Nephron (organoid): ENCODE measurements around the gene LRRC4C.

Source experiments
- H3K27ac Mint-ChIP-seq, 3 experiments: 2 replicates each; pipeline ENCODE4 v1.8.0; 2020; ENCODE audit warnings: mixed read lengths in 3 of 3, mild to moderate bottlenecking in 2 of 3, moderate library complexity in 1 of 3
- H3K27me3 Mint-ChIP-seq: 2 replicates; pipeline ENCODE4 v1.8.0; 2021; ENCODE audit warnings: low read depth, mild to moderate bottlenecking, moderate library complexity, mixed read lengths
- H3K36me3 Mint-ChIP-seq: 2 replicates; pipeline ENCODE4 v1.8.0; 2020; ENCODE audit warnings: low read depth, mixed read lengths
- H3K4me1 Mint-ChIP-seq: 2 replicates; pipeline ENCODE4 v1.8.0; 2020; ENCODE audit warnings: mixed read lengths
- H3K4me3 Mint-ChIP-seq, 3 experiments: 2 replicates each; pipeline ENCODE4 v1.8.0; 2020; ENCODE audit warnings: mild to moderate bottlenecking in 3 of 3, mixed read lengths in 3 of 3, moderate library complexity in 2 of 3
- H3K9me3 Mint-ChIP-seq: 2 replicates; pipeline ENCODE4 v1.8.0; 2020; ENCODE audit warnings: mixed read lengths
- CTCF ChIP-seq, 3 experiments: fragments of 200-600 bp; sonication (generic); IDR thresholded peaks; one replicate each; pipeline ENCODE4 v1.5.0; 2021; ENCODE audit warnings: antibody characterized with exemption in 3 of 3; ENCODE audit not compliant: unreplicated experiment in 3 of 3

The LRRC4C gene

GRCh38 chr11:41245184-41245583 is 214.3 kb downstream of the LRRC4C start:
- H3K4me3 Mint-ChIP-seq = no peak overlapping the region

GRCh38 chr11:41237382-41237781 is 222.1 kb downstream of the LRRC4C start:
- Mint-ChIP-seq H3K27me3 (no peaks in the 10 kb centered on the region), H3K4me3 (no peak overlapping the region), H3K27ac (no peak overlapping the region), H3K36me3 (no peaks in the 10 kb centered on the region), H3K4me1 (no peaks in the 10 kb centered on the region), H3K9me3 (no peaks in the 10 kb centered on the region)
- TF ChIP-seq CTCF (IDR thresholded peaks at IDR 0.05; ENCODE audit: unreplicated experiment in 3 of 3) = no peak

More at GRCh38 chr11:41245184-41245583, 214.3 kb downstream of the LRRC4C start:
- Mint-ChIP-seq H3K27me3 (no peaks in the 10 kb centered on the region), H3K27ac (no peak overlapping the region), H3K9me3 (no peaks in the 10 kb centered on the region), H3K36me3 (no peaks in the 10 kb centered on the region), H3K4me1 (no peaks in the 10 kb centered on the region)
- no peak for TF ChIP-seq CTCF (IDR thresholded peaks at IDR 0.05; ENCODE audit: unreplicated experiment in 3 of 3)

DNA sequence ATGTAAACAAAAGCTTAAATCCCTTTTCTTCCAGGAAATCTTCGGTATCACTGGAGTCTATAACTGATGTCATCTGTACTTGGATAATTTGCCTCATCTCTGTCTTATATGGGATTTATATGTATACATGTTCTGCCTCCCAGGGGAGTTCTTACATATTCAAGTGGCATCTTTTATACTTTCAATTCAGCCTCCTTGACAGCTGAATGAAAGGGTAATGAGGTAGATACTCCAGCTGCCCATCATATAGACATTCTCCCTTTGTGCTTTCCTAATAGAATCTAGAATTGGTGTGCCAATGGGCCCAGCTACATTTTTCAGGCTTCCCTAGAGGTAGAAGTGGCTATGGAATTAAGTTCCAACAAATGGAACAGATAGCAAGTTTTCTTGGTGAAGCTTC is 223.8 kb downstream of the LRRC4C start:
- no peaks in the 10 kb centered on the region for H3K9me3 Mint-ChIP-seq
- no peaks in the 10 kb centered on the region for H3K27me3 Mint-ChIP-seq
- no peak for TF ChIP-seq CTCF (IDR thresholded peaks at IDR 0.05; ENCODE audit: unreplicated experiment in 3 of 3)
- H3K4me3 Mint-ChIP-seq = no peak overlapping the region
- H3K36me3 Mint-ChIP-seq = no peaks in the 10 kb centered on the region
- no peak overlapping the region for H3K27ac Mint-ChIP-seq
- no peaks in the 10 kb centered on the region for H3K4me1 Mint-ChIP-seq

GRCh38 chr11:41225856-41226633 is 233.4 kb downstream of the LRRC4C start:
- TF ChIP-seq CTCF (IDR thresholded peaks at IDR 0.05; ENCODE audit: unreplicated experiment in 3 of 3) = no peak
- Mint-ChIP-seq H3K36me3 (no peaks in the 10 kb centered on the region), H3K9me3 (no peaks in the 10 kb centered on the region), H3K27me3 (no peaks in the 10 kb centered on the region), H3K4me1 (peaks cover 23% of the 10 kb centered on the region), H3K4me3 (no peak overlapping the region), H3K27ac (no peak overlapping the region)

DNA sequence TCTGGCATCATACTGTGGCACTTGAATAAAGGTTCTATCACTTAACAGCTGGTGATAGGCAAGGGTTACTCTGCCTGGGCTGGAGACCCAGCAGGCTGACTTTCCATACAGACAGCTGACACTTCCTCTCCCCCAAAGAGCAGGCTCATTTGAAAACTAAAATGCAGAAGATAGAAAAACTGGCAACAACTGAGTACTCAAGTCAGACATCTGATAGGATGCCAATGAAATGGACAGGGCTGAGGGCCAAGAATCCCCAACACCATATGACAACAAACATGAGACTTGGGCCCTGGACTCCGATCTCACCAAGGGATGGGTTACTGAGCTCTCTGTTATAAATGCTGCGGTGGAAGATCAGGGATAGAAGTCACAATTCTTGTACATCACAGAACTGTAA is 237.2 kb downstream of the LRRC4C start:
- Mint-ChIP-seq H3K4me3 (no peak overlapping the region), H3K4me1 (peaks cover 30% of the 10 kb centered on the region), H3K36me3 (no peaks in the 10 kb centered on the region), H3K27me3 (no peaks in the 10 kb centered on the region), H3K27ac (no peak overlapping the region), H3K9me3 (no peaks in the 10 kb centered on the region)
- no peak for TF ChIP-seq CTCF (IDR thresholded peaks at IDR 0.05; ENCODE audit: unreplicated experiment in 3 of 3)

DNA sequence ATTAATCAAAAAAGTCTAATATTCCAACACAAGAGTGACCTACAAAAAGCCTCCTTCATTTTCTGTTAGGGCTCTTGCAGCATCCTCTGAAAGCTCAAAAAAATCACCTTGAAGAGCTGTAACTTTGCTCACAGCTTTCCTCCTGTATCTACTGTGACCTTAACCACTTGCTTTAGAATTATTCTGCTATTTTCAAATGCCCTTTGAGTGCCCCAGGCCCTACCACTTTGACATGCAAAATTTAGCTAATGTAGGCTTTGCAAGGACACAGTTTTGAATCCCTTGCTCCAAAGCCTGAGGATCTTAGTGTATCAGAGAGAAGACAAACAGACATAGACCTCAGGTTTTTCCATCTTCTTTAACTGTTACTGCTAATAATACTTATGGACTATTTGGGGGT is 253.1 kb downstream of the LRRC4C start:
- Mint-ChIP-seq H3K27ac (no peak overlapping the region), H3K9me3 (peaks cover 14% of the 10 kb centered on the region)
- no peak for TF ChIP-seq CTCF (IDR thresholded peaks at IDR 0.05; ENCODE audit: unreplicated experiment in 3 of 3)

More for the DNA sequence above, 253.1 kb downstream of the LRRC4C start:
- no peaks in the 10 kb centered on the region for H3K36me3 Mint-ChIP-seq
- H3K4me3 Mint-ChIP-seq = no peak overlapping the region
- no peaks in the 10 kb centered on the region for H3K27me3 Mint-ChIP-seq
- H3K4me1 Mint-ChIP-seq = peaks cover 29% of the 10 kb centered on the region
